IgD-negative memory B cell (primary cell): Measurements from ENCODE around the gene CADPS. TPM values are rescaled to one million over a fixed set of nuclear protein-coding genes. Genes with fewer than 3 reads are reported as not detected.

Source experiments
- H3K27ac Mint-ChIP-seq, 3 donors: one replicate each; pipeline ENCODE4 v1.8.0; 2020 to 2022; ENCODE audit warnings: mild to moderate bottlenecking in 3 of 3, mixed read lengths in 3 of 3, moderate library complexity in 1 of 3
- H3K27me3 Mint-ChIP-seq: one replicate; pipeline ENCODE4 v1.8.0; 2021; ENCODE audit warnings: mixed read lengths
- H3K36me3 Mint-ChIP-seq: one replicate; pipeline ENCODE4 v1.8.0; 2020; ENCODE audit warnings: mild to moderate bottlenecking, mixed read lengths
- H3K4me1 Mint-ChIP-seq, 3 donors: one replicate each; pipeline ENCODE4 v1.8.0; 2020 to 2022; ENCODE audit warnings: mixed read lengths in 3 of 3, mild to moderate bottlenecking in 1 of 3
- H3K4me3 Mint-ChIP-seq, 4 donors: one replicate each; pipeline ENCODE4 v1.8.0; 2020 to 2022; ENCODE audit warnings: mild to moderate bottlenecking in 4 of 4, mixed read lengths in 4 of 4, moderate library complexity in 3 of 4
- H3K9me3 Mint-ChIP-seq, 3 donors: one replicate each; pipeline ENCODE4 v1.8.0; 2020 to 2021; ENCODE audit warnings: mixed read lengths in 3 of 3, mild to moderate bottlenecking in 1 of 3
- polyA plus RNA-seq: library from polyadenylated mRNA; unstranded; fragments of 300-500 nt; fragmentation: Illumina TruSeq; gene quantifications from one replicate; pipeline ENCODE4 v1.2.3, GENCODE V29; 2021

Gene CADPS
- polyA plus RNA-seq, 1 donor from 2014 or later, result not detected

GRCh38 chr3:62805580-62806277 lies 69.5 kb downstream of the CADPS start:
- H3K27ac Mint-ChIP-seq, result no peak overlapping the region
- H3K36me3 Mint-ChIP-seq, result no peaks in the 10 kb centered on the region
- no peaks in the 10 kb centered on the region for H3K9me3 Mint-ChIP-seq
- no peaks in the 10 kb centered on the region for H3K4me1 Mint-ChIP-seq
- H3K27me3 Mint-ChIP-seq, result no peaks in the 10 kb centered on the region
- H3K4me3 Mint-ChIP-seq, result no peak overlapping the region

GRCh38 chr3:62805106-62805505 lies 70.1 kb downstream of the CADPS start:
- Mint-ChIP-seq H3K36me3 (no peaks in the 10 kb centered on the region), H3K4me1 (no peaks in the 10 kb centered on the region), H3K9me3 (no peaks in the 10 kb centered on the region), H3K27ac (no peak overlapping the region), H3K27me3 (no peaks in the 10 kb centered on the region), H3K4me3 (no peak overlapping the region)

GRCh38 chr3:62803276-62803675 lies 71.9 kb downstream of the CADPS start:
- no peaks in the 10 kb centered on the region for H3K27me3 Mint-ChIP-seq
- no peak overlapping the region for H3K27ac Mint-ChIP-seq
- H3K4me1 Mint-ChIP-seq, result no peaks in the 10 kb centered on the region
- H3K4me3 Mint-ChIP-seq, result no peak overlapping the region
- H3K36me3 Mint-ChIP-seq, result no peaks in the 10 kb centered on the region
- no peaks in the 10 kb centered on the region for H3K9me3 Mint-ChIP-seq

- no peaks in the 10 kb centered on the region for H3K9me3 Mint-ChIP-seq
- no peaks in the 10 kb centered on the region for H3K36me3 Mint-ChIP-seq
- H3K4me1 Mint-ChIP-seq, result no peaks in the 10 kb centered on the region
- H3K4me3 Mint-ChIP-seq, result no peak overlapping the region
- no peak overlapping the region for H3K27ac Mint-ChIP-seq
- no peaks in the 10 kb centered on the region for H3K27me3 Mint-ChIP-seq
Measured at GRCh38 chr3:62798000-62798399, 77.2 kb downstream of the CADPS start.

GRCh38 chr3:62797132-62797531 lies 78.1 kb downstream of the CADPS start:
- H3K4me1 Mint-ChIP-seq, result no peaks in the 10 kb centered on the region
- no peaks in the 10 kb centered on the region for H3K36me3 Mint-ChIP-seq
- H3K9me3 Mint-ChIP-seq, result no peaks in the 10 kb centered on the region
- H3K4me3 Mint-ChIP-seq, result no peak overlapping the region
- H3K27ac Mint-ChIP-seq, result no peak overlapping the region
- no peaks in the 10 kb centered on the region for H3K27me3 Mint-ChIP-seq

- Mint-ChIP-seq H3K36me3 (no peaks in the 10 kb centered on the region), H3K4me3 (no peak overlapping the region), H3K9me3 (no peaks in the 10 kb centered on the region), H3K4me1 (no peaks in the 10 kb centered on the region), H3K27ac (peak overlapping the region in 1 of 3 donors; percentile 69), H3K27me3 (no peaks in the 10 kb centered on the region)
Measured at GRCh38 chr3:62795978-62796657, 79.1 kb downstream of the CADPS start.

GRCh38 chr3:62793946-62794345 lies 81.3 kb downstream of the CADPS start:
- Mint-ChIP-seq H3K4me1 (no peaks in the 10 kb centered on the region), H3K27me3 (no peaks in the 10 kb centered on the region), H3K36me3 (no peaks in the 10 kb centered on the region), H3K9me3 (no peaks in the 10 kb centered on the region), H3K27ac (no peak overlapping the region), H3K4me3 (no peak overlapping the region)

GRCh38 chr3:62785384-62785783 lies 89.8 kb downstream of the CADPS start:
- Mint-ChIP-seq H3K36me3 (no peaks in the 10 kb centered on the region), H3K4me1 (peaks cover 0 to 1% (median 0%) of the 10 kb centered on the region in 3 donors), H3K27ac (no peak overlapping the region), H3K9me3 (peaks cover 0 to 2% (median 0%) of the 10 kb centered on the region in 3 donors), H3K27me3 (no peaks in the 10 kb centered on the region), H3K4me3 (no peak overlapping the region)

GRCh38 chr3:62781121-62781520 lies 94.1 kb downstream of the CADPS start:
- Mint-ChIP-seq H3K27ac (no peak overlapping the region), H3K36me3 (peaks cover 1% of the 10 kb centered on the region), H3K27me3 (no peaks in the 10 kb centered on the region), H3K9me3 (peaks cover 0 to 2% (median 0%) of the 10 kb centered on the region in 3 donors), H3K4me3 (no peak overlapping the region), H3K4me1 (peaks cover 0 to under 1% (median 0%) of the 10 kb centered on the region in 3 donors)

- H3K9me3 Mint-ChIP-seq, result peaks cover 0 to 2% (median 0%) of the 10 kb centered on the region in 3 donors
- H3K27me3 Mint-ChIP-seq, result no peaks in the 10 kb centered on the region
- H3K4me1 Mint-ChIP-seq, result no peaks in the 10 kb centered on the region
- no peak overlapping the region for H3K4me3 Mint-ChIP-seq
- H3K36me3 Mint-ChIP-seq, result peaks cover 1% of the 10 kb centered on the region
- no peak overlapping the region for H3K27ac Mint-ChIP-seq
Measured at GRCh38 chr3:62777674-62778073, 97.5 kb downstream of the CADPS start.

GRCh38 chr3:62777130-62777529 lies 98.1 kb downstream of the CADPS start:
- H3K4me3 Mint-ChIP-seq, result no peak overlapping the region
- H3K27ac Mint-ChIP-seq, result no peak overlapping the region
- H3K4me1 Mint-ChIP-seq, result no peaks in the 10 kb centered on the region
- H3K9me3 Mint-ChIP-seq, result peaks cover 0 to 2% (median 0%) of the 10 kb centered on the region in 3 donors
- peaks cover 1% of the 10 kb centered on the region for H3K36me3 Mint-ChIP-seq
- no peaks in the 10 kb centered on the region for H3K27me3 Mint-ChIP-seq

- H3K36me3 Mint-ChIP-seq, result peaks cover 1% of the 10 kb centered on the region
- H3K27me3 Mint-ChIP-seq, result no peaks in the 10 kb centered on the region
- H3K9me3 Mint-ChIP-seq, result no peaks in the 10 kb centered on the region
- H3K27ac Mint-ChIP-seq, result no peak overlapping the region
- H3K4me1 Mint-ChIP-seq, result no peaks in the 10 kb centered on the region
- no peak overlapping the region for H3K4me3 Mint-ChIP-seq
Measured at GRCh38 chr3:62774221-62774620, 101.0 kb downstream of the CADPS start.

GRCh38 chr3:62771331-62772072 lies 103.7 kb downstream of the CADPS start:
- Mint-ChIP-seq H3K27me3 (no peaks in the 10 kb centered on the region), H3K4me3 (no peak overlapping the region), H3K36me3 (no peaks in the 10 kb centered on the region), H3K27ac (no peak overlapping the region), H3K9me3 (no peaks in the 10 kb centered on the region), H3K4me1 (no peaks in the 10 kb centered on the region)

- Mint-ChIP-seq H3K4me3 (no peak overlapping the region), H3K27me3 (no peaks in the 10 kb centered on the region), H3K4me1 (no peaks in the 10 kb centered on the region), H3K36me3 (no peaks in the 10 kb centered on the region), H3K9me3 (no peaks in the 10 kb centered on the region), H3K27ac (no peak overlapping the region)
Measured at GRCh38 chr3:62768896-62769295, 106.3 kb downstream of the CADPS start.

GRCh38 chr3:62761711-62762110 lies 113.5 kb downstream of the CADPS start:
- Mint-ChIP-seq H3K4me3 (no peak overlapping the region), H3K27me3 (no peaks in the 10 kb centered on the region), H3K27ac (no peak overlapping the region), H3K9me3 (no peaks in the 10 kb centered on the region), H3K4me1 (no peaks in the 10 kb centered on the region), H3K36me3 (peaks cover 2% of the 10 kb centered on the region)
